ENCODE results near the gene ICAM5.

The ICAM5 gene

DNA sequence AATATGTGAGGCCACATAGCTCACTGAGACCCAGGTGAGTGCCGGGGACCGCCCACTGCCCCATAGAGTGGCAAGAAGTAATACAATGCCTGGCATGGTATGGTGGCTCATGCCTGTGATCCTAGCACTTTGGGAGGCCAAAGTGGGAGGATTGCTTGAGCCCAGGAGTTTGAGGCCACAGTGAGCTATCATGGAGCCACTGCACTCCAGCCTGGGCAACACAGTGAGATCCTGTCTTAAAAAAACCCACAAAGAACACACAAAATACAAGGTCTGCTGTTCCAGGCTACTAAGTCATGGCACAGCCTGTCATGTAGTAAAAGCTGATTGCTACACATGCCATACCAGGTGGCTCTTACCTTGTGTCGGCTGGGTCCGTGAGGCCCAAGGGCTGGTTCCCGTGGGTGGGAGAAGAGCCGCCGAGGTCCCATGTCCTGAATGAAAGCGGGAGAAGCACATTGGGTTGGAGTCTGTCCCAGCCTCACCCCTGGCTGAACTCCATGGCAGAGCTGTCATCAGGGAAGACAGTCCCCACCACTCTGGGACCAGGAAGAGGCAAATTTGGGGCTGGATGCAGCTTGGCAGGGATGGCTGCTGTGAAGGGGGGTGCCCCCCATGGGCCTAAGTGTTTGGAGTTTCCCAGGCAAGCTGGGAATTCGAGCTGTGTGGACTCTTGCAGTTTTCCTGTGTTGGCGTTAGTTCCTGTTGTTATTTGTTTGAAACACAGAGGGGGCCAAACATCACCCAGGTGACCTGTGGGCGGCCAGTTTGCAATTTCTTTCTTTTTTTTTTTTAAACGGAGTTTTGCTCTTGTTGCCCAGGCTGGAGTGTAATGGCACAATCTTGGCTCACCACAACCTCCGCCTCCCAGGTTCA is 29.3 kb downstream of the ICAM5 start:
- in situ Hi-C loops (cut with HindIII; ENCODE audit: low pct_ligation_motif_present, low sequenced_read_pairs) = no loop called here
- DNase-seq = no peak
- Histone ChIP-seq H3K4me3 (ENCODE audit: low read depth, low read length) (no peak overlapping the region), H3K27ac (no peak overlapping the region), H3K36me3 (replicated peaks) (peaks cover 59% of the 10 kb centered on the region), H3K27me3 (replicated peaks) (no peaks in the 10 kb centered on the region)
- TF ChIP-seq, protein P1, sequence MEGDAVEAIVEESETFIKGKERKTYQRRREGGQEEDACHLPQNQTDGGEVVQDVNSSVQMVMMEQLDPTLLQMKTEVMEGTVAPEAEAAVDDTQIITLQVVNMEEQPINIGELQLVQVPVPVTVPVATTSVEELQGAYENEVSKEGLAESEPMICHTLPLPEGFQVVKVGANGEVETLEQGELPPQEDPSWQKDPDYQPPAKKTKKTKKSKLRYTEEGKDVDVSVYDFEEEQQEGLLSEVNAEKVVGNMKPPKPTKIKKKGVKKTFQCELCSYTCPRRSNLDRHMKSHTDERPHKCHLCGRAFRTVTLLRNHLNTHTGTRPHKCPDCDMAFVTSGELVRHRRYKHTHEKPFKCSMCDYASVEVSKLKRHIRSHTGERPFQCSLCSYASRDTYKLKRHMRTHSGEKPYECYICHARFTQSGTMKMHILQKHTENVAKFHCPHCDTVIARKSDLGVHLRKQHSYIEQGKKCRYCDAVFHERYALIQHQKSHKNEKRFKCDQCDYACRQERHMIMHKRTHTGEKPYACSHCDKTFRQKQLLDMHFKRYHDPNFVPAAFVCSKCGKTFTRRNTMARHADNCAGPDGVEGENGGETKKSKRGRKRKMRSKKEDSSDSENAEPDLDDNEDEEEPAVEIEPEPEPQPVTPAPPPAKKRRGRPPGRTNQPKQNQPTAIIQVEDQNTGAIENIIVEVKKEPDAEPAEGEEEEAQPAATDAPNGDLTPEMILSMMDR (IDR thresholded peaks at IDR 0.05; ENCODE audit: low read depth, low read length, missing control alignments) = no peak

DNA sequence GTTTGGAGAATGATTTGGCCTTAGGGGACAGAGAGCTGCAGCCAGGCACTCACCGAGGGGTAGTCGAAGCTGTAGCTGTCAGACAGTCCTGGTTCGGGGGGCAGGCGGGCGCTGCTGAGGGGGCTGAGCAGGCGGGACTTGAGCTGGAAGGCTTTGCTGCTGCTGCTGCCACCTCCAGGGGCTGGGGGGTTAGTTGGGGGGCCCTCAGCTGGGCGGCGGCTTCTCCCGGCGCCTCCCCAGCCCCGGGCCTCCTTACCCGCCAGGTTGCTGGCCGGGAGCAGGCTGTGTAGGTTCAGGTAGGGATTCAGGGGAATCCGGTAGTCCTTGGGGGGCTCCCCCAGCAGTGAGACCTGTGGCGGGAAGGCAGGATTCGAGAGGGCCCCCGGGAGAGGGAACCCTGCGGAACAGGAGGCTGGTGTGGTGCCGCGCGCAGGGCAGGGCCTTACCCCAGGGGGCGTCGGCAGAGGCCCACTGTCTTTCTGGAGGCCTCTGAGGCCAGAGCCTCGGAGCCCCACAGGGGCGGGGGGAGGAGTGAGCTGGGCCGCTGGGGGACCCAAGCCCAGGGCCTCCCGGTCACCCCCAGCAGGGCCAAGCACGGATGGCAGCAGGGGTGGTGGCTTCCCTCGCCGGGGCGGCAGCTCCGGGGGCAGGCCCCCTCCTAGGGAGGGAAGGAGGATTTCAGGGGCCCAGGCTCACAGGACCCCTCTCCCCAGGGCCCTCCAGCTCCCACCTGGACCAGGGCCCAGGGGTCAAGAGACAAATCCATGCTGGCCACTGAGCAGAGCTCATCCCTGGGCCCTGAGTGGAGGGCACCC is 31.1 kb downstream of the ICAM5 start:
- TF ChIP-seq, protein P1 (IDR thresholded peaks at IDR 0.05; ENCODE audit: low read depth, low read length, missing control alignments) = no peak

DNA sequence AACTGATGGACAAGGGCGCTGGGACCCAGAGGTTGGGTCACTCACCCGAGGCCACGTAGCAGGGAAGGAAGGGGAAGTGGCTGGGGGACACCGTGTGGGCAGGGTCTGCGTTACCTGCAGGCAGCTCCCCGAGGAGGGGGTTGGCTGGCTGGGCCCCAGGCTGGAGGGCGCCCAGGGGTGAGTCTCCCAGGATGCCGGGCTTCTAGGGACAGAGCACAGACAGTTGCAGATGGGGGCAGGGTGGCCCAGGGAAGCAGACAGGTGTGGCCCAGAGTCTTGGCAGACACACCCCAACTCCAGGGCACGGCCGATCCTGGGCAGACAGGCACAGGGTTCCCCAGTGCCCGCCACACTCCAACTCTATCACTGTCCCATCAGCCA is 31.7 kb downstream of the ICAM5 start:
- no peak overlapping the region for H3K27ac ChIP-seq
- TF ChIP-seq, protein P1 (IDR thresholded peaks at IDR 0.05; ENCODE audit: low read depth, low read length, missing control alignments) = no peak
- H3K4me3 ChIP-seq (ENCODE audit: low read depth, low read length) = no peak overlapping the region
- DNase-seq = no peak
- no peaks in the 10 kb centered on the region for H3K27me3 ChIP-seq (replicated peaks)
- H3K36me3 ChIP-seq (replicated peaks) = peaks cover 80% of the 10 kb centered on the region
- in situ Hi-C loops (cut with HindIII; ENCODE audit: low pct_ligation_motif_present, low sequenced_read_pairs) = no loop called here

More for the DNA sequence above, 31.1 kb downstream of the ICAM5 start:
- H3K36me3 ChIP-seq (replicated peaks) = peaks cover 77% of the 10 kb centered on the region
- no peak for DNase-seq
- H3K4me3 ChIP-seq (ENCODE audit: low read depth, low read length) = no peak overlapping the region
- no peak overlapping the region for H3K27ac ChIP-seq
- in situ Hi-C loops (cut with HindIII; ENCODE audit: low pct_ligation_motif_present, low sequenced_read_pairs) = no loop called here
- no peaks in the 10 kb centered on the region for H3K27me3 ChIP-seq (replicated peaks)

GRCh38 chr19:10321874-10322835 is 32.4 kb downstream of the ICAM5 start:
- no peak overlapping the region for H3K27ac ChIP-seq
- H3K4me3 ChIP-seq (ENCODE audit: low read depth, low read length) = no peak overlapping the region
- H3K36me3 ChIP-seq (replicated peaks) = peaks cover 78% of the 10 kb centered on the region
- H3K27me3 ChIP-seq (replicated peaks) = no peaks in the 10 kb centered on the region
- TF ChIP-seq, protein P1 (IDR thresholded peaks at IDR 0.05; ENCODE audit: low read depth, low read length, missing control alignments) = no peak
- in situ Hi-C loops (cut with HindIII; ENCODE audit: low pct_ligation_motif_present, low sequenced_read_pairs) = no loop called here
- no peak for DNase-seq

DNA sequence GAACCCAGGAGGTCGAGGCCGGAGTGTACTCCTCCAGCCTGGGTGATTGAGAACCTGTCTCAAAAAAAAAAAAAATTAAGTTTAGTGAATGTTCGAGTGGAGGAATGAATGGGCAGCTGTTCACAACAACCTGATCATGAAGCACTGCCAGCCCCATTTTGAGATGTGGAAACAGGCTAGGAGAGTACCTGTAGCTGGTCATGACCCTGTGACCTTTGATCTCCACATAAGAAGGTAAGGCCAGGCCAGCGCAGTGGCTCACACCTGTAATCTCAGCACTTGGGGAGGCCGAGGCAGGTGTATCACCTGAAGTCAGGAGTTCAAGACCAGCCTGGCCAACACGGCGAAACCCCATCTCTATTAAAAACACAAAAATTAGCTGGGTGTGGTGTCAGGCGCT is 36.0 kb downstream of the ICAM5 start:
- no peak for DNase-seq
- in situ Hi-C loops (cut with HindIII; ENCODE audit: low pct_ligation_motif_present, low sequenced_read_pairs) = no loop called here
- TF ChIP-seq, protein P1 (IDR thresholded peaks at IDR 0.05; ENCODE audit: low read depth, low read length, missing control alignments) = no peak
- H3K27me3 ChIP-seq (replicated peaks) = no peaks in the 10 kb centered on the region
- no peak overlapping the region for H3K4me3 ChIP-seq (ENCODE audit: low read depth, low read length)
- H3K36me3 ChIP-seq (replicated peaks) = peaks cover 84% of the 10 kb centered on the region
- no peak overlapping the region for H3K27ac ChIP-seq

Measured in brain microvascular endothelial cell (primary cell).